ENCODE measurements around the gene ABCA5.

DNA sequence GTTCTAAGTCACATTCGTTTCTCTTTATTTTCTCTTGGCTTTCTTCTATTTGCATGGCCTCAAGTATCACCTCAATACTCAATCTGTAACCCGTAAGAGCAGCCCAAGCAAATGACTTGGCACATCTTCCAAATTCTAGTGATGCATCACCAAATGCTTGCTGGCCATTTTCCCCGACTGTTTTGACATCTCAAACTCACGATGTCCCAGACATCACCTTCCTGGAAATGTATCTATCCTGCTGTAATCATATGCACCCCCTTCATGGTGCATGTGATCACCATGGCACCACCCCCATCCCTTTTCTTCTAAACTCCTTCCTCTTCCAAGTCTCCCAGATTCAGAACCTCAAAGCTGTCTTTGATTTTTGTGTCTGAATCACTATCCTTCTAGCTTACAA, 24.0 kb upstream of the ABCA5 start:
- TF ChIP-seq GATA2 (IDR thresholded peaks at IDR 0.05; ENCODE audit: low read depth, low read length) (no peak), GATA3 (IDR thresholded peaks at IDR 0.05; ENCODE audit: low read depth, low read length) (no peak)
